NCI-H2081 (cell line): ENCODE measurements around the gene CACNA2D4.

Experiments
- DNase-seq, 2 experiments: peaks; one replicate each; lab custom pipeline; 2025; lab: John Stamatoyannopoulos, UW

The CACNA2D4 gene

GRCh38 chr12:1800401-1801302 is 117.8 kb downstream of the CACNA2D4 start:
- no peak for DNase-seq

GRCh38 chr12:1799882-1800400 is 118.5 kb downstream of the CACNA2D4 start:
- no peak for DNase-seq

- no peak for DNase-seq
These were observed 119.2 kb downstream of the CACNA2D4 start for GRCh38 chr12:1799051-1799881.

GRCh38 chr12:1798641-1799020 is 119.8 kb downstream of the CACNA2D4 start:
- DNase-seq = no peak

GRCh38 chr12:1797991-1798640 is 120.3 kb downstream of the CACNA2D4 start:
- no peak for DNase-seq

GRCh38 chr12:1797011-1797901 is 121.2 kb downstream of the CACNA2D4 start:
- DNase-seq = no peak

- no peak for DNase-seq
These were observed 121.9 kb downstream of the CACNA2D4 start for GRCh38 chr12:1796515-1797010.

GRCh38 chr12:1795785-1796514 is 122.5 kb downstream of the CACNA2D4 start:
- peak; percentile 77 to 79 for DNase-seq

GRCh38 chr12:1795221-1795784 is 123.1 kb downstream of the CACNA2D4 start:
- DNase-seq = no peak

- DNase-seq = no peak
These were observed 123.9 kb downstream of the CACNA2D4 start for GRCh38 chr12:1794440-1795090.

- DNase-seq = no peak
These were observed 124.8 kb downstream of the CACNA2D4 start for GRCh38 chr12:1793426-1794210.

- no peak for DNase-seq
These were observed 126.0 kb downstream of the CACNA2D4 start for GRCh38 chr12:1792406-1792805.

GRCh38 chr12:1791104-1791841 is 127.2 kb downstream of the CACNA2D4 start:
- DNase-seq = peak; percentile 65 to 69

GRCh38 chr12:1790444-1790843 is 128.0 kb downstream of the CACNA2D4 start:
- no peak for DNase-seq

GRCh38 chr12:1787714-1788113 is 130.7 kb downstream of the CACNA2D4 start:
- DNase-seq = no peak

GRCh38 chr12:1782215-1782614 is 136.2 kb downstream of the CACNA2D4 start:
- no peak for DNase-seq

- no peak for DNase-seq
These were observed 136.7 kb downstream of the CACNA2D4 start for GRCh38 chr12:1781772-1782171.

- no peak for DNase-seq
These were observed 138.7 kb downstream of the CACNA2D4 start for GRCh38 chr12:1779783-1780182.
